Medulla oblongata (tissue), 1 donor: Measurements from ENCODE around the gene ABCG8.

ENCODE experiments used
- DNase-seq: peaks from one replicate; pipeline ENCODE4 v3.0.0-alpha.2; 2015; ENCODE audit errors: extremely low spot score

ABCG8 gene

DNA sequence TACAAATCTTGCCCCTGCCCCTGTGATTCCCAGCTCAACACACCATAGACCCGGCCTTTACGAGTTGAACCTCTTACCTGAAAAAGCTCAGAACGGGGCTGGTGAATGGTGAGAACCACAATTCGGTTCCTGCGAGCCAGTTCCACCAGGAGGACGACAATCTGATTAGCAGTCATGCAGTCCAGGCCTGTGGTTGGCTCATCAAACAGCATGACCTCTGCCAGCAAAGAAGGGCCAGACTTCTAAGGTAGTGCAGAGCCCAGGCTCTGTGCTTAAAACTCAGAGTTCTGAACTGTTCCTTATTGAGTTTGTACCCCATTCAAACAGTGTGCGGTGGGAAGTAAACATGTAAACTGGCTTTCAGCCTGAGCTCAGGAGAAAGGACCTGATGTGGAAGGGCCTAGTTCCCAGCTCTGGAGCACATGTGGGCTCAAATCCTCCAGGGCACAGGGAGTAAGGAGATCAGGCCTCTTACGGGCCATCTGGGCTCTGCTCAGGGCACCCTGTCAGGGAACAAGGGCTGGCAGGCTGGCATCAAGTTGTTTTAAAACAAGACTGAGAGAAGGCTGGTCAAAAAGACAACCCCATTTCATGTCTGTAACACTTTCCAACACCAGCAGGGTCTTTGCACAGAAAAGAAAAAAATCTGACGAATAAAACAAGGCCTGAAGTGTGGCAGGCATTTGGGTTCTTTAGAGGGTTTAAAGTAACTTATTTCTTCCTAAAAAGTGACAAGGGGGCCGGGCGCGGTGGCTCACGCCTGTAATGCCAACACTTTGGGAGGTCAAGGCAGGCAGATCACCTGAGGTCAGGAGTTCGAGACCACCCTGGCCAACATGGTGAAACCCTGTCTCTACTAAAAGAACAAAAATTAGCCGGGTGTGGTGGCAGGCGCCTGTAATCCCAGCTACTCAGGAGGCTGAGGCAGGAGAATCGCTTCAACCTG, 12.2 kb upstream of the ABCG8 start:
- no peak for DNase-seq

- no peak for DNase-seq
These were observed 7.1 kb upstream of the ABCG8 start for GRCh38 chr2:43831543-43832294.

DNA sequence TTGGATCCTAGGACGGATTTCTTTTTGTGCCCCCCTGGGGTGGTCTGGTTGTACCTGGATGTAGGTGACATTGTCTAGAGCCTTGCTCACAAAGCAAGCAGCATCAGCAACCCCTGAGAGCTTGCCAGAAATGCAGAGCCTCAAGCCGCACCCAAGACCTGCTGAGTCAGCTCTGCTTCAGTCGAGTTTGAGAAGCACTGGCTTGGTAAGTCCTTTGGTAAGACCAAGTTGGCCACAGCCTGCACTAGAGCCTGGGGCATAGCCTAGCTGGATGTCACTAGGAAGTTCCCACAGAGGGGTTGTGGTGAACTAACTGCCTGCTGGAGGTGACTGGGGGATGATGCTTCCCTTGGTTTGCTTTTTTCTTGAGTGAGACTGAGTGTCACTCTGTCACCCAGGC, 6.3 kb upstream of the ABCG8 start:
- no peak for DNase-seq

GRCh38 chr2:43837033-43837432, 1.7 kb upstream of the ABCG8 start:
- DNase-seq = no peak

DNA sequence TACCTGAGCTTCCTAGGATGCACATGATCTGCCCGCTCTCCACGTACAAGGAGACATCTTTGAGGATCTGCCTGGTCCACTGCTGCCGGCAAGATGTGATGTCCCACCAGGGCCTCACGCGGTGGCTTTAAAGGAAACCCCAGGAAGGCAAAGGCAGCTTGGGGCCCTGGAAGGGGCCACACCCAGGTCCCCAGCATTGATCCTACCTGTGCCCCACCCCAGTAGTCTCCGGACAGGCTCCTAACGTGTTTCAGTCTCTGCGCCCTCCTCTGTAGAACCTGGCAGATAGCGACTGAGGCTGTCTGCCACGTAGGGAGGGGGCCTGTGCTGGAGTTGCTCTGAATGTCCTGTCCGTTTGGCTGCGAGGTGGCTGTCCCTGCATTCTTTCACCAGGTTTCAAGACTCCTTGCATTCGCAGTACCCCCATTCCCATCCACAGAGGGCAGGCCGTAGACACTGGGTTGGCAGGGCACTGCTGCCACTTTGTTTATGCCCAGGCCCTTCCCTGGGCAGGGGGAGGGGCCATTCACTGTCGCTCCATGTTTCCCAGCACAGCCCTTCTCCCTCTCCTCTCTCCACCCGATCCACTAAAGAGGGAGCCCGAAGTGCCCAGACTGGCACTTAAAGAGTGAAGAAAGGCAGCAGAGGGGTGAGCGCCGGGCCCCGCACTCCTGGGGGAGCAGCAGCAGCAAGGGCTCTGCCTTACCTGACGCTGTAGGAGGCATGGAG, 776 bp upstream of the ABCG8 start:
- no peak for DNase-seq

DNA sequence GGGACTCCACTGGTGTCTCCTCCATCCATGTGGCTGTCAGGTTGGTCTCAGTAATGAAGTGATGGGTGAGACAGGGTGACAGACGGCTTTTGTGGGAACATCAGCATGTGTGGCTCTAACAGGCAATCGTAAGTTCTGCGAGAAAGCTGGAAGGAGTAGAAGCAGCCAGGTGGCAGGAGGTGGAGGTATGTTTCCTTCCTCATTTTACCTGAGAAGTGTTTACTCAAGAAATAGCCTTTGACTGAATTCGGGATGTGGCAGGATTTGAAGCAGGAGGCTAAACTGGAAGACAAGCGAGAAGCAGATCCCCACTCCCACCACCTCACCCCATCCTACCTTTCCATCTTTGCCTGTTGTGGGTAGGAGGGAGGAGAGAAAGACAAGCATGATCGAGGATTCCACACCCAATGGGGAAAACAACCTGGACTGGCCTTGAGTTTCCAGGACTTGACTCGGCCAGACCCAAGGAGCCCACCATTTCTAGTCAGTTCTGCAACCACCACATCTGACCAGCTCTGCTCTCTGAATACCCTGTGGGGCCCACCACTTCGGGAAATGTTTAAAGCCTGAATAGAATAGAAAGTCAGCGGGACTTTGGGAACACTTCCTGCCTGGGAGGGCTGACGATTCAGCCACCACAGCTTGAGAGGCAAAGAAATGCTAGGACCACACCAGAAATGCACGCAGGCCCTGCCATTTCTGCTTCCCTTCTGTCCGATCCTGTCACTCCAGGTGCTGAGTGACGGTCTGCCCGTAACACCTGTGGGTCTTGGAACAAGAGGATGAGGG, 1.2 kb downstream of the ABCG8 start:
- no peak for DNase-seq

DNA sequence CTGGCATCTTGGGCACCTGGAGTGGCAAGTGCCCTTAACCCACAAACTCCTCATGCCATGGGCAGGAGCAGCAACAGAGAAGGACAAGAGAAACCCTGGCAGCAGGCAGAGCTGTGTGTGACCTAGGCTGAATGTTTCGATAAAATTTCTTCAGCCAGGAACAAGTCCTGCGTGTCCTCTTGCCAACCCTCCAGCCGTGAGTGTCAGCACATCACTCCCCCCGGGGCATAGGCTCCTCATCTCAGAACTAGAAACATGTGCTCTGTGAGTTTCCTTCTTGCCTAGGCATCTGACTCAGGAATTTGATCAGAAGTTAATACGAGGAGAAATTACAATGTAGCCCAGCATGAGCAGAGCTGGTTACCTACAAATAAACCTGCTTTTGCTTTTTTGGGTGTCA, 2.2 kb downstream of the ABCG8 start:
- no peak for DNase-seq

- no peak for DNase-seq
These were observed 3.4 kb downstream of the ABCG8 start for GRCh38 chr2:43841949-43842865.

DNA sequence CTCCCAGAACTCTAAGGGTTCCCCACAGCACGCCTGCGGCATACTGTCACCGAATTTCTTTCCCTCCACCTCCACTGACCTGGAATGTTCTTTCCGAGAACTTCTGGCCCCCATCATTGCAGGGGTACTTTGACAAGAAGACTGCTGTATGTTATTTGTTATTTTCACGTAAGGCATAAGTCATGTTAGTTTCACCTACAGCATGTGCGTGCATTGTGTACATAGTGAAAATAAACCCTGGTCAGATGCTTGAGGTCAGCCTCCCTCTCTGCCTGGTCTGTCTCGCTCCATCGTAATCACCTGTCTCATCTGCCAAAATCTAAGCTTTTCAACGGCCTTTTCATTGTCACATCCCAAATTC, 4.1 kb downstream of the ABCG8 start:
- DNase-seq = no peak

DNA sequence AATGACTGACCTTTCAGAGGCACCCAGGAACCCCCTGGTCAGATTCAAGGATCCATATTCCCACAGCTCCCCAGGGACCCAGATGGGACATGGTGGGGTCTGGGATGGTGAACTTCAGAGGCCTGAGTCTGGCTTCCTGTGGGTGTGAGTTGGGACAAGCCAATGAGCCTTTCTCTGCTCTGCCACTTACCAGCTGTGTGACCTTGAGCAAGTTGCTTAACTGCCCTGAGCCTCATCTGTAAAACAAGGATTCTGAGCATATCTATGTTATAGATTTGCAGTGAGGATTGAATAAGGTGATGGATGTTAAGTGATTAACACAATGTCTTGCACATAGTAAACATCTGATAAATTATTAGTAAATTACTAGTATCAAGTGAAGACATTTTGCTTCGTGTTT, 6.4 kb downstream of the ABCG8 start:
- DNase-seq = no peak

- no peak for DNase-seq
These were observed 7.5 kb downstream of the ABCG8 start for GRCh38 chr2:43846140-43846793.

- no peak for DNase-seq
These were observed 9.4 kb downstream of the ABCG8 start for GRCh38 chr2:43848214-43848613.

GRCh38 chr2:43851011-43851980, 12.5 kb downstream of the ABCG8 start:
- DNase-seq = no peak

- DNase-seq = no peak
These were observed 13.5 kb downstream of the ABCG8 start for GRCh38 chr2:43852196-43852730.

DNA sequence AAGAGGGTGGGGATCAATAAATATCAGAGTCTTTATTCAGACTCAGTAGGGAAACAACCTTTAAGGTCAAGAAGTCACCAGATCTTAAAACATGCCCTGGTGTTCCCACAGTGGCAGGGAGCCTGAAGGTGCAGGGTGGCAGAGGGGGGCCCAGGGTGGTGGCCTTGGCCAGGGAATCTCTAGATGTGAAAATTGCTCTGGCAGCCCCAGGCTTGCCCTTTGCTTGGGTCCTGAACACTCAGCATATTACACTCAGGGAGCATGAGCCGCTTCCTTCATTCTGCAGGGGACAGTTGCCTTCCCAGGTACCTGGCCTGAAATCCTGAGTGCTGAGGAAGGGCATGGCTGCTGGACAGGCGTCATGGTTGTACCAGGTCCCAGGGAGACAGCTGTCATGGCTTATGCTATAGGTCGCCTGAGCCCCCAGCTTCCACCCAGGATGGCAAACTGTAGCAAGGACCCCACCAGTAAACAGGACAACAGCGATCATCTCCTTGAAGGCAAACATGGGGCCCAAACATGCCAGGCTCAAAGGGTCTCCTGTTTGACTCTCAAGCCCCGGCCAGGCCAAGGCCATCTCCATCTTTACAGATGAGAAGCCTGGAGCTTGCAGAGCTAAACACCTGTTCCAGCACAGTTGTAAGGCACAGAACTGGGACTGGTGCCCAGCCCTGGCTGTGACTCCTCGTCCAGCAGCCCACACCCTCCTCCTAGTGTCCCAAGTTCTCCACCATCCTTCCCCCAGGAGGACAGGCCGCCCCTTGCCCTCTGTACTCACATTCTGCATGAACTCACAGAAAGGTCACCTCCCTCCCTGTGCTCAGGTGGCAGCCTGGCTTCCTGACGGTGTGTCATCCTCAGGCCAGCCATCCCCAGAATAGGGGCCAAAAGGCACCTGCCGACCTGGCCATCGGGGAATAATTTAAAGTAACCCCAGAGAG, 14.6 kb downstream of the ABCG8 start:
- DNase-seq = no peak

DNA sequence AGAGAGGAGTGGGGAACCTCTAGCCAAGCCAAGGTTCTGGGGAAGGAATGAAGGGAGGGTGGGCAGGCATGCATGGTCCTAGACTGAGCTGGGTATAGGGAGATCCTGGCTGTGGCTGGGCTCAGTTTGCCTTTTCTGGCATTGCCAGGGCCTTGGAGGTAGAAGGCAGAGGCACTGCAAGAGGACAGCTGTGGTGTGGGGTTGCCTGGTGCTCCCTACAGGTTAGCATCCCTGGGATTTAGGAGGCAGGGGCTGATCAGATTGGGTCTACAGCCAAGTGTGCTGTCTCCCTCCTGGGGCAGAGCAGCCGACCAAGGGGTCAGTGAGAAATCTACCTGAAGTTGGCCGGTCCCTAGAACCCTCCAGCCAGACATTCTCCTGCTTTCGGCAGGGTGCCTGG, 15.9 kb downstream of the ABCG8 start:
- DNase-seq = no peak

DNA sequence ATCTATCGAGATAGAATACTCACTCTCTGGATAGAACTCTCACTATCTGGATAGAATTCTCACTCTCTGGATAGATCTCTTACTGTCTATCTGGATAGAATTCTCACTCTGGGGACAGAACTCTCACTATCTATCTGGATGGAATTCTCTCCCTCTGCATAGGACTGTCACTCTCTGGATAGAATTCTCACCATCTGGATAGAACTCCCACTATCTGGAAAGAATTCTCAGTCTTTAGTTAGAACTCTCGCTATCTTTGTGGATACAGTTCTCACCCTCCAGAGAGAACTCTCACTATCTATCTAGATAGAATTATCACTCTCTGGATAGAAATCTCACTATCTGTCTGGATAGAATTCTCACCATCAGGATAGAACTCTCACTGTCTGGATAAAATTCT, 16.5 kb downstream of the ABCG8 start:
- no peak for DNase-seq
